Prostate gland (tissue), 2 donors: ENCODE data around the gene HCN4. TPM values are rescaled to one million over a fixed set of nuclear protein-coding genes. Genes with fewer than 3 reads are reported as not detected.

Experiments used
- DNase-seq: peaks from one replicate; pipeline ENCODE4 v3.0.0-alpha.2; 2019; ENCODE audit warnings: low spot score
- H3K27ac ChIP-seq, 2 donors: fragments of 200-600 bp; sonication (generic); 2 replicates each; pipeline ENCODE4 v1.5.1; 2017 to 2019
- H3K27me3 ChIP-seq: fragments of 200-600 bp; sonication (generic); replicated peaks from 2 replicates; pipeline ENCODE4 v1.5.1; 2019; ENCODE audit not compliant: insufficient read depth
- H3K36me3 ChIP-seq, 2 donors: fragments of 200-600 bp; sonication (generic); 1 replicate in 1 of 2; 2 replicates in 1 of 2; pipeline versions ENCODE4 v1.5.1 to v1.8.1; 2017 to 2019
- H3K4me1 ChIP-seq: fragments of 200-600 bp; sonication (generic); replicated peaks from 2 replicates; pipeline ENCODE4 v1.5.1; 2019
- H3K4me3 ChIP-seq, 2 donors: fragments of 200-600 bp; sonication (generic); 2 replicates each; pipeline ENCODE4 v1.5.1; 2017 to 2019
- H3K9me3 ChIP-seq: fragments of 200-600 bp; sonication (generic); 2 replicates; pipeline ENCODE4 v1.5.1; 2017
- CTCF ChIP-seq, 4 experiments: fragments of 200-600 bp in 2 of 4; fragments of 450-650 bp in 2 of 4; sonication (generic) in 2 of 4; IDR thresholded peaks; 1 replicate in 3 of 4; 2 replicates in 1 of 4; pipeline ENCODE4 v1.5.1; 2016 to 2019; ENCODE audit warnings: antibody characterized with exemption in 4 of 4, mild to moderate bottlenecking in 2 of 4, moderate library complexity in 2 of 4
- POLR2A ChIP-seq: fragments of 450-650 bp; IDR thresholded peaks from one replicate; pipeline ENCODE4 v1.6.1; 2016; ENCODE audit warnings: antibody characterized with exemption, mild to moderate bottlenecking
- POLR2AphosphoS5 ChIP-seq: sonication (generic); formaldehyde crosslinking; IDR thresholded peaks from one replicate; pipeline ENCODE4 v1.6.1; 2017; ENCODE audit warnings: antibody characterized with exemption
- WGBS: methylation state at CpG from one replicate; pipeline ENCODE4 v1.1.5; 2018; 5-methylcytosine and 5-hydroxymethylcytosine counted together
- intact Hi-C: fragments of 100-400 bp; cut with DNase I; formaldehyde crosslinking; loops from one replicate; pipeline ENCODE4 v1.14.2; 2022
- total RNA-seq, 2 donors: library from RNA; depleted of rRNA; stranded (reverse); fragments of >200 nt; gene quantifications; one replicate each; pipeline ENCODE4 v1.1.0, GENCODE V29; 2016

Gene HCN4
- total RNA-seq, 2 donors from 2014 or later, result 0.18 to 6.0 TPM

DNA sequence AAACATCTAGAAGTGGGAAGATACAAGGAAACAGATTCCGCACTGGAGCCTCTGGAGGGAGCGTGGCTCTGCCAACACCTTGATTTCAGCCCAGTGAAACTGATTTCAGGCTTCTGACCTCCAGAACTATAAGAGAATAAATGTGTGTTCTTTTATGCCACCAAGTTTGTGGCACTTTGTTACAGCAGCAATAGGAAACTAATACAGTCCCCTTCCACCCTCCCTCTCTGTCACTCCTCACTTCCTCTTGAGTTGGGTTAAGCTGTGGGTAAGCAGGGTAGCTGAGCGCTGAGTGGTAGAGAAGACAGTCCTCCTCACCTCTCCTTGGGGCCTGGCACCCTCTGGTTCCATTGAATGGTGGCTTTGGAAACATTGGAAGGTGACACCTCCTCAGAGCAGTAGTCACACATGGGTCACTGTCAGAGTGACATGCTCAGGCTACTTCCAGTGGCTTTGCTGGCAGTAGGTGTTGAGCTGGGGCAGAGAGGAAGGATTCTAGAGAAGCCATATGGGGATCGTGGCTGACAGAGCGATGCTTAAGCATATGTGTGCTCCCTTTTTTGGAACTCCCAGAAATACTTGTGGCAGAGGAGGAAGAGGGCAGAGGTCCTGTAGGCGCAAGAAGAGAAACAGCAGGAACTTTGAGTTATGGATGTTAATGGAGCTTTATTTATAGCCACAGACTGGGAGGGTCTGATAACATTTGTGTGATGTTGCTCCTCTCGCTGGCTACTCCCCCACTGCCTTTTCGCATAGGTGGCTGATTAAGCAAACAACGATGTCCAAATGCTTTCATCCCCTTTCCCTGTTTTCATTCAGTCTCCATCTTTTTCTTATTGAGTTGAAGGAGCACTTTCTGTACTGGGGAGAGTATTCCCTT lies 14.8 kb upstream of the HCN4 start:
- DNase-seq, result no peak
- H3K4me1 ChIP-seq, result no peaks in the 10 kb centered on the region
- no peak for TF ChIP-seq POLR2AphosphoS5
- TF ChIP-seq CTCF (IDR thresholded peaks at IDR 0.05), result no peak
- TF ChIP-seq POLR2A, result no peak
- H3K27ac ChIP-seq, result no peak overlapping the region
- no peaks in the 10 kb centered on the region for H3K9me3 ChIP-seq
- WGBS, result 72% methylated on average over 9 of the region's 9 CpGs
- H3K36me3 ChIP-seq, result no peaks in the 10 kb centered on the region
- H3K27me3 ChIP-seq, result no peaks in the 10 kb centered on the region
- intact Hi-C loops, result no loop called here
- H3K4me3 ChIP-seq, result no peak overlapping the region

DNA sequence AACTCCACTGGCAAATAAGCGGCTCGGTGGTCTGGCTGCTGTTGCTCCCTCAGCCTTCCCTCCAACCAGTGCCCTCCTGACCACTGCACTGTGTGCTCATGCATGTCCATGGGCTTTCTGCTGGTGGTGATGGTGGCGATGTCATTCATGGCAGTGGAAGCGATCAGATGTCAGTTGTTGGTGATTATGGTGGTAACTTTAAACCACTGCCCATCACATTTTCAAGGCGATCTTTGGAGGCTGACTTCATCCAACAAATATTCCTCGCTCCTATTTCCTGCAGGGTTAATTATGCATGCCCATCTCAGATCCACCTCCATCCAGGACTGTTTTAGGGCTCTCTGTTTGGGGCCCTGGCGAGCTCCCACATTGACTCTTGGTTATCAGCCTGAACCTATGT lies 13.4 kb upstream of the HCN4 start:
- Histone ChIP-seq H3K27ac (no peak overlapping the region), H3K9me3 (no peaks in the 10 kb centered on the region), H3K36me3 (no peaks in the 10 kb centered on the region), H3K27me3 (no peaks in the 10 kb centered on the region), H3K4me1 (no peaks in the 10 kb centered on the region), H3K4me3 (no peak overlapping the region)
- no peak for DNase-seq
- TF ChIP-seq CTCF (IDR thresholded peaks at IDR 0.05) (no peak), POLR2A (no peak), POLR2AphosphoS5 (no peak)
- intact Hi-C loops, result no loop called here
- 83% methylated on average over 7 of the region's 7 CpGs for WGBS

GRCh38 chr15:73380661-73381060 lies 11.9 kb upstream of the HCN4 start:
- 81% methylated on average over 2 of the region's 2 CpGs for WGBS
- no peak for DNase-seq
- intact Hi-C loops, result no loop called here
- Histone ChIP-seq H3K27ac (no peak overlapping the region), H3K4me1 (no peaks in the 10 kb centered on the region), H3K27me3 (no peaks in the 10 kb centered on the region), H3K4me3 (no peak overlapping the region), H3K9me3 (no peaks in the 10 kb centered on the region), H3K36me3 (no peaks in the 10 kb centered on the region)
- TF ChIP-seq POLR2AphosphoS5 (no peak), CTCF (IDR thresholded peaks at IDR 0.05) (no peak), POLR2A (no peak)

DNA sequence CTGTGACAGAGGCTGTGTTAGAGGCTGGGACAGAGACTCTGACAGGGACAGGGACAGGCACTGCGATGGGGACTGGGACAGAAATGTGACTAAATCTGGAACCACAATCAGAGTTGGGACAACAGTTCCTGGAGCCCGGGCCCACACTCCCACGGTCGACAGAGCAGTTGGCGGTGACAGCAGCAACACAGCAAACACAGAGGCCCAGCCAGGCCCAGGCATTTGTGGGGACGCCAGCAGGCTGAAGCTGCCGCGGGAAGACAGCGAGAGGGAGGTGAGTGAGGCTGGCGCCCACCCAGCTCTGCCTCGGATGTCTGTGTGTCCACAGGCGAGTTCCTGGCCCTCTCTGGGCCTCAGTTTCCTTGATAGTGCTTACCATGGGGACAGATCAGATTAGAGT lies 9.3 kb upstream of the HCN4 start:
- no peaks in the 10 kb centered on the region for H3K27me3 ChIP-seq

More for the DNA sequence above, 9.3 kb upstream of the HCN4 start:
- intact Hi-C loops, result no loop called here
- Histone ChIP-seq H3K9me3 (no peaks in the 10 kb centered on the region), H3K36me3 (no peaks in the 10 kb centered on the region), H3K27ac (no peak overlapping the region), H3K4me3 (no peak overlapping the region), H3K4me1 (no peaks in the 10 kb centered on the region)
- WGBS, result 51% methylated on average over 12 of the region's 12 CpGs
- no peak for DNase-seq
- TF ChIP-seq POLR2AphosphoS5 (no peak), CTCF (IDR thresholded peaks at IDR 0.05) (no peak), POLR2A (no peak)
